G401.6 (cell line): Measurements from ENCODE around the gene ARRDC2.
"Not testable (repeated sequence)": the region's sequence is repeated elsewhere in the genome, so short reads cannot be mapped to it uniquely, and the experiment has no call there.

Experiments used
- FAIRE-seq: peaks from 2 replicates; lab custom pipeline; 2012; peaks lifted over from hg19 to GRCh38; lab: Jason Lieb, UNC

Gene ARRDC2

GRCh38 chr19:18016209-18016910 is 8.4 kb downstream of the ARRDC2 start:
- no peak for FAIRE-seq

- FAIRE-seq, result no peak
These were observed 9.5 kb downstream of the ARRDC2 start for GRCh38 chr19:18017275-18018083.

GRCh38 chr19:18020212-18021085 is 12.5 kb downstream of the ARRDC2 start:
- FAIRE-seq, result no peak

GRCh38 chr19:18021121-18021755 is 13.3 kb downstream of the ARRDC2 start:
- no peak for FAIRE-seq

GRCh38 chr19:18023622-18024251 is 15.8 kb downstream of the ARRDC2 start:
- FAIRE-seq, result no peak

- FAIRE-seq, result no peak
These were observed 19.2 kb downstream of the ARRDC2 start for GRCh38 chr19:18027151-18027550.

GRCh38 chr19:18029617-18030338 is 21.8 kb downstream of the ARRDC2 start:
- no peak for FAIRE-seq

GRCh38 chr19:18031401-18031800 is 23.4 kb downstream of the ARRDC2 start:
- FAIRE-seq, result not testable (repeated sequence)

GRCh38 chr19:18032102-18032501 is 24.1 kb downstream of the ARRDC2 start:
- FAIRE-seq, result not testable (repeated sequence)

- FAIRE-seq, result no peak
These were observed 33.1 kb downstream of the ARRDC2 start for GRCh38 chr19:18041054-18041453.

- no peak for FAIRE-seq
These were observed 35.7 kb downstream of the ARRDC2 start for GRCh38 chr19:18043676-18044075.

- FAIRE-seq, result no peak
These were observed 36.9 kb downstream of the ARRDC2 start for GRCh38 chr19:18044825-18045304.

- FAIRE-seq, result no peak
These were observed 37.5 kb downstream of the ARRDC2 start for GRCh38 chr19:18045307-18046050.

- no peak for FAIRE-seq
These were observed 38.2 kb downstream of the ARRDC2 start for GRCh38 chr19:18046059-18046718.

- no peak for FAIRE-seq
These were observed 41.4 kb downstream of the ARRDC2 start for GRCh38 chr19:18049385-18049784.

- FAIRE-seq, result no peak
These were observed 43.9 kb downstream of the ARRDC2 start for GRCh38 chr19:18051887-18052286.

- no peak for FAIRE-seq
These were observed 45.7 kb downstream of the ARRDC2 start for GRCh38 chr19:18053576-18054219.

GRCh38 chr19:18055967-18056366 is 48.0 kb downstream of the ARRDC2 start:
- no peak for FAIRE-seq

GRCh38 chr19:18057557-18057956 is 49.6 kb downstream of the ARRDC2 start:
- FAIRE-seq, result no peak
